ENCODE measurements around the gene KHK.
A peak's percentile ranks its signal among the peaks of the same experiment; 100 is the strongest.
"Not testable (repeated sequence)": the region's sequence is repeated elsewhere in the genome, so short reads cannot be mapped to it uniquely, and the experiment has no call there.

Gene KHK

DNA sequence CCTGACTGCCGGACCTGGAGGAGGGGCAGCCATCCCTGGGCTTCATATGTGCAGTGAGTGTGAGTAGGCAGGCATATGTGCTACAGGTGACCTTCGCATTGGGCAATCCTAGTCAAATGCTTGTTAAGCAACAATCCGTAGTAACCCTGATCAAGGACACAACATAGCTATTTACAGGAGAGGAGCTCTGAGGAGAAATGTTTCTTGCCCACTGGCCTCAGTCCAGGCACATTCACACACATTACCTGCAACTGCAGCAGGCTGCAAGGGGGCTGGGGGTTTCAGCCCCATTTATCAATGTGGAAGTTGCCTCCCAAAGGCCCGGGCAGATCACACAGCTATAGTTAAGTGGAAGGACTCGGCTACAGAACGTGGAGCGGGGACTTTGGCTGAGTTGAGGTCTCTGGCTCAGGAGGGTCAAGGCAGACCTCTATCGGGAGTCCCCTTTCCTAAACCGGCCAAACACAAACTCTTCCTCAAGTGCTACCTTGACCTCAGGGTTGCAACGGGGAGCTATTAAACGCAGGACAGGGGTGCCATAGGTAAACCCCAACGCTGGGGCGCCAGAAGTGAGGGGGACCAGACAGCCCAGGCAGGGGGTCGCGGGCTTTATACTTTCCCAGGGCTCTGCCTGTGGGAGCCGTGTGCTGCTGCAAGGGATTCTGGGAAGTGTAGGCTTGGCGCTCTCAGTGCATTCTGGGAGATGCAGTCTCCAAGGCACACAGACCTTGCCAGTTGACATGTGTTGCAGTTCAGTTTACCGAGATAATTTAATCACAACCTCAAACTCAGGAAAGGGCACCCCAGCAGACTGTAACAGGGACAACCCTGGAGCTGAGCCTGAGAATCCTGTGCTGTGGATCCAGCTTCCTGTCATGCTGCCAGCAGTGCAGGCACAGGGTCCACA, 9.4 kb downstream of the KHK start:
- DNase-seq = peak in 45 of 51 donors; percentile 9 to 77 (median 50)

DNA sequence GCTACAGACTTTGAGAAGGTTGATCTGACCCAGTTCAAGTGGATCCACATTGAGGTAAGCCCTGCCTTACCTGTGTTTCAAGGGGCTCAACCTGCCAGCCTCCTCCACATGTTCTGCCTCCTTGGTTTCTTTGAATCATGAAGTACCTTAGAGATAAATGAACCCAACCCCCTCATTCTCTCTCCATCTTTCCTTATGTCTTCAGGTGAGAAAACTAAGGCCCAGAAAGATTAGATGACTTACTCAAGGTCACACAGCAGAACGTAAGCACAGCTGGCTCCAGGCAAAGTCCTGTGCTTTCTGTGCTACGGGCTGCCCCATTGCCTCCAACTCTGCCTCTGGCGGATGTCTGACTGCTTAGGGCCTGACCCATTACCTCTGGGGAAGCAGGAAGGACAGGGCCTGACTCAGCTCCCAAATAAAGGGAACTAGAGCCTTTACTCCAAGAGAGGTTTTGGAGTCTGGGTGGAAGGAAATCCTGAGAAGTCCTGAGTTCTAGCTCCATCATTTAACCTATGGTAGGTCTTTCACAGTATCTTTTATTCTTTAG, 10.3 kb downstream of the KHK start:
- DNase-seq = no peak

DNA sequence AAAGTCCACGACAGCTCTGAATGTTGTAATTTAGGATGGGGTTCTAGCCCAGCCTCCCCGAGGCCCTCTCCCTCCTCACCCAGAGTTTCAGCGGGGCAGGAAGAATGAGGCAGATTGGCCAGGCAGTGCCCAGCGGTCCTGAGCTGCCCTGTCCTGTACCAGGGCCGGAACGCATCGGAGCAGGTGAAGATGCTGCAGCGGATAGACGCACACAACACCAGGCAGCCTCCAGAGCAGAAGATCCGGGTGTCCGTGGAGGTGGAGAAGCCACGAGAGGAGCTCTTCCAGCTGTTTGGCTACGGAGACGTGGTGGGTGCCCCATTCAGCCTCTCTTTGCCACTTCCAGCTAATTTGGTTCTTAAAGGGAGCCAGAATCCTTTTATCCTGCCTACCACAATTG, 10.8 kb downstream of the KHK start:
- no peak for DNase-seq

DNA sequence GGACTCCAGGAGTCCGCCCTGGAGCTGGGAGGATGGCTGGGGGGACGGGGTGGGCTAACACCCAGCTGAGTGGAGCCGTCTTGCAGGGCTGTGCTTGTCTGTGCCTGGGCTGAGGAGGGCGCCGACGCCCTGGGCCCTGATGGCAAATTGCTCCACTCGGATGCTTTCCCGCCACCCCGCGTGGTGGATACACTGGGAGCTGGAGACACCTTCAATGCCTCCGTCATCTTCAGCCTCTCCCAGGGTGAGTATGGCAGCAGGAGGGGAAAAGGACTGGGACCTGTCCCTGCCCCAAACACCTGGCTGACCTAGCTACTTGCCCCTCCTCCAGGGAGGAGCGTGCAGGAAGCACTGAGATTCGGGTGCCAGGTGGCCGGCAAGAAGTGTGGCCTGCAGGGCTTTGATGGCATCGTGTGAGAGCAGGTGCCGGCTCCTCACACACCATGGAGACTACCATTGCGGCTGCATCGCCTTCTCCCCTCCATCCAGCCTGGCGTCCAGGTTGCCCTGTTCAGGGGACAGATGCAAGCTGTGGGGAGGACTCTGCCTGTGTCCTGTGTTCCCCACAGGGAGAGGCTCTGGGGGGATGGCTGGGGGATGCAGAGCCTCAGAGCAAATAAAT, 12.9 kb downstream of the KHK start:
- DNase-seq = no peak

DNA sequence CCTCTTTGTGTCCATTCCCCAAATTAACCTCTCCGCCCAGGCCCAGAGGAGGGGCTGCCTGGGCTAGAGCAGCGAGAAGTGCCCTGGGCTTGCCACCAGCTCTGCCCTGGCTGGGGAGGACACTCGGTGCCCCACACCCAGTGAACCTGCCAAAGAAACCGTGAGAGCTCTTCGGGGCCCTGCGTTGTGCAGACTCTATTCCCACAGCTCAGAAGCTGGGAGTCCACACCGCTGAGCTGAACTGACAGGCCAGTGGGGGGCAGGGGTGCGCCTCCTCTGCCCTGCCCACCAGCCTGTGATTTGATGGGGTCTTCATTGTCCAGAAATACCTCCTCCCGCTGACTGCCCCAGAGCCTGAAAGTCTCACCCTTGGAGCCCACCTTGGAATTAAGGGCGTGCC, 13.5 kb downstream of the KHK start:
- no peak for DNase-seq

DNA sequence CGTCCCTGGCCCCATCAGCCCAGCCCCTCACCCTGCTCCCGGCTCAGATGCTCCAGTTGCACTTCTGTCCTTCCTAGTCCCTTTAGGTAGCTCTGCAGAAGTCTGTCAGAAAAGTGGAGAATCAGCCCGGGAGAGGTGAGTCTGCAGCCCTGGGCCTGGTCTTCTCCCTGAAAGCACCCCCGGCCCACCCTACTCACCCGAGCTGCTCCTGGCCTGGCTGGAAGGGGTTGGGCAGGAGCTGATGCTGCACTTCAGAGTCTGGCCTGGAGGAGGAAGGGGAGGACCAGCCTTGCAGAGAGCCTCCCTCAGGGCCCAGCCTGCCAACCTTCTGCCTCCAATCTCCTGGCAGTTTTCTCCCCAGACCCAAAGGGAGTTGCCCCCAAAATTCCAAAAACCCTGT, 15.8 kb downstream of the KHK start:
- no peak for DNase-seq

DNA sequence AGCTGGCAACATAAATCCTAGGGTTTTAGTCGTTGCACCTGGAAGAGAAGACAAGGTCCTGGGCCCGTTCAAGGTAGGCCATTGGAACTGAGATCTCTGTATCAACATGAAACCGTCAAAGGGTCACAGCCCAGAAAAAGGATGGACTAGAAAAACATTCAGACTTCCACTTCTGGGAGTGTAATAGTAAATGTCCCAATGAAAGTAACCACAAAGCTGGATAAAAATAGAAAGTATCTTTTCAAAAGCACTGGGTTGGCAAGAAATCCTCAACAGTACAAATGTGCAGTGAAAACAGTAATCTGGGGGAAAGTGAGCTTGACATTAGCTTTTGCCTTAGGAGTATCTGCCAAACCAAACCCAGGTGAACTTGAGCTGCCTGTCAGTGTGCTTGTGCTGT, 19.4 kb downstream of the KHK start:
- no peak for DNase-seq

DNA sequence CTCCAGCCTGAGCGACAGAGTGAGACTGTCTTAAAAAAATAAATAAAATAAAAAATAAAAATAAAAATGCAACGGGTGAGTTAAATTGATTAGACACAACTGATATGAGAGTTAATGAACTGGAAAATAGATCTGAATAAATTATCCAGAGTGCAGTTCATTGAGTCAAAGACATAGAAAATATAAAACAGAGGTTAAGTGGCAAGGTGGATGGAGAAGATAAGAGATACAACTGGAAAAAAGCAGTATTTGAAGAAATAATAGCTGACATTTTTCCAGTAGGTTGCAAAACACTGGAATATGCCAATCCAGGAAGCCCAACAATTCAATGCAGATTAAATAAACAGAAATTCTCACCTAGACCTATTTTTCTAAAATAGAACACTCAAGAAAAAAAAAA, 21.6 kb downstream of the KHK start:
- DNase-seq = no peak

DNA sequence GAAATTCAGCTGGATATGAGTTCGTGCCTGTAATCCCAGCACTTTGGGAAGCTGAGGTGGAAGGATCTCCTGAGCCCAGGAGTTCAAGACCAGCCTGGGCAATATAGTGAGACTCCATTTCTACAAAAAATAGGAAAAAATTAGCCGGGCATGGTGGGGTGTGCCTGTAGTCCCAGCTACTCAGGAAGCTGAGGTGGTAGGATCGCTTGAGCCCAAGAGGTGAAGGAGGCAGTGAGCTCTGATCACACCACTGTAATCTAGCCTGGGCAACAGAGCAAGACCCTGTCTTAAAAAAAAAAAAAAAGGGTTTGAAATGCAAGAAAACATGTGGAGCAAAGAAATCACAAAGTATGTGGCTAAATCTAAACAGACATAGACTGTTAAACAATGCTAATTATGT, 22.5 kb downstream of the KHK start:
- DNase-seq = no peak

DNA sequence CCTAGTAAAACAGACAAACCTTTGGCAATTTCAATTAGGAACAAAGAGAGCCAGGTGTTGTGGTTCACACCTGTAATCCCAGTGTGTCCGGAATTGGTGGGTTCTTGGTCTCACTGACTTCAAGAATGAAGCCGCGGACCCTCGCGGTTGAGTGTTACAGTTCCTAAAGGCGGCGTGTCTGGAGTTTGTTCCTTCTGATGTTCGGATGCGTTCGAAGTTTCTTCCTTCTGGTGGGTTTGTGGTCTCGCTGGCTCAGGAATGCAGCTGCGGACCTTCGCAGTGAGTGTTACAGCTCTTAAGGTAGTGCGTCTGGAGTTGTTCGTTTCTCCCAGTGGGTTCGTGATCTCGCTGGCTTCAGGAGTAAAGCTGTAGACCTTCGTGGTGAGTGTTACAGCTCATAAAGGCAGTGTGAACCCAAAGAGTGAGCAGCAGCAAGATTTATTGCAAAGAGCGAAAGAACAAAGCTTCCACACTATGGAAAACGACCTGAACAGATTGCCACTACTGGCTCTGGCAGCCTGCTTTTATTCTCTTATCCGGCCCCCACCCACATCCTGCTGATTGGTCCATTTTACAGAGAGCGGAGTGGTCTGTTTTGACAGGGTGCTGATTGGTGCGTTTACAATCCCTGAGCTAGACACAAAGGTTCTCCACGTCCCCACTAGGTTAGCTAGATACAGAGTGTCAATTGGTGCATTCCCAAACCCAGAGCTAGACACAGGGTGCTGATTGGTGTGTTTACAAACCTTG, 24.2 kb downstream of the KHK start:
- DNase-seq = not testable (repeated sequence)

DNA sequence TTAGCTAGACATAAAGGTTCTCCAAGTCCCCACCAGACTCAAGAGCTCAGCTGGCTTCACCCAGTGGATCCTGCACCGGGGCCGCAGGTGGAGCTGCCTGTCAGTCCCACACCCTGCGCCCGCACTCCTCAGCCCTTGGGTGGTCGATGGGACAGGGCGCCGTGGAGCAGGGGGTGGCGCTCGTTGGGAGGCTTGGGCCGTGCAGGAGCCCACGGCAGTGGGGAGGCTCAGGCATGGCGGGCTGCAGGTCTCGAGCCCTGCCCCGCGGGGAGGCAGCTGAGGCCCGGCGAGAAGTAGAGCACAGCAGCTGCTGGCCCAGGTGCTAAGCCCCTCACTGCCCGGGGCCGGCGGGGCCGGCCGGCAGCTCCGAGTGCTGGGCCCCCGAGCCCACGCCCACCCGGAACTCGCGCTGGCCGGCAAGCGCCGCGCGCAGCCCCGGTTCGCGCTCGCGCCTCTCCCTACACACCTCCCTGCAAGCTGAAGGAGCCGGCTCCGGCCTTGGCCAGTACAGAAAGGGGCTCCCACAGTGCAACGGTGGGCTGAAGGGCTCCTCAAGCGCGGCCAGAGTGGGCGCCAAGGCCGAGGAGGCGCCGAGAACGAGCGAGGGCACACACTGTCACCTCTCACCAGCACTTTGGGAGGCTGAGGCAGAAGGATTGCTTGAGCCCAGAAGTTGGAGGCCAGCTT, 25.0 kb downstream of the KHK start:
- not testable (repeated sequence) for DNase-seq

DNA sequence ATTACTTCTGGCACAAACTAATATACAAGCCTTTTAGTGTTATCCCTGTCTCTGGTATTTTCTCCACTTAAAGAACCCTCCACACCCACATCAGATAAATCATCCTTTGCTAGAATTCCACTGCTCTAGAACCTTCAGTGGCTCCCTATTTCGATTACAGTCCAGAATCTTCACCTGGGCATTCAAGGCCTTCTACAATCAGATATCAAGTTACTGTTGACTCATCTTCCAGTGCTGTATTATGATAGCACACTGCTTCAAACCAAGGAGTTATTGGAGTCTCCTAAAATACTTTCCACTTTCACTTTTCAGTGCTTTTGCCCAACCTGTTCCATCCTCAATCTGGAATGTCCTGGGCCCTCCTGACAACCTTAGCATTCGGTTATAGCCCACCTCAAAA, 28.9 kb downstream of the KHK start:
- DNase-seq = no peak

DNA sequence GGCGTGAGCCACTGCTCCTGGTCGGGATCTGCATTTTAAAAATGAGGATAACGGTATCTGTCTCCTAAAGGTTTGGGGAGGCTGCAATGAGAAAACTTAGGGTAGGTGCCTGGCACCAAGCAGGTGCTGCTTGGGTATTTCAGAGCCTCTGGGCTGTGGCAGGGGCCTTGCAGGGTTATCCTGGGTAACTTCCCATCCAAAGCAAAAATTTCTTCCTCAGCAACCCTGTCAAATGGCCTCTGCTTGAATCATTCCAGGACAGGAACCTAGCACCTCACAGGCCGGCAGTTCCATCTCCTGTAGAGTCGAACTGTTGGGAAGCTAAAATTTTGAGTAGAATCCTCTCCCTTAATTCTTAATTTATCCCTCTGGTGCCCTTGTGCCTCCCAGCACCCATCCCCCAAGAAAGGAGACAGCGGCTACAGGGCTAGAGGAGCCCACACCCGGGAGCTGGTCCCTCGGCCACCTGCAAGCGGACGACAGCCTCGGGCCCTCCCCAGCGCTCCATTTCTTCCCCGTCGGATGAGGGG, 31.5 kb downstream of the KHK start:
- peak in 1 of 51 donors; percentile 6 for DNase-seq

DNA sequence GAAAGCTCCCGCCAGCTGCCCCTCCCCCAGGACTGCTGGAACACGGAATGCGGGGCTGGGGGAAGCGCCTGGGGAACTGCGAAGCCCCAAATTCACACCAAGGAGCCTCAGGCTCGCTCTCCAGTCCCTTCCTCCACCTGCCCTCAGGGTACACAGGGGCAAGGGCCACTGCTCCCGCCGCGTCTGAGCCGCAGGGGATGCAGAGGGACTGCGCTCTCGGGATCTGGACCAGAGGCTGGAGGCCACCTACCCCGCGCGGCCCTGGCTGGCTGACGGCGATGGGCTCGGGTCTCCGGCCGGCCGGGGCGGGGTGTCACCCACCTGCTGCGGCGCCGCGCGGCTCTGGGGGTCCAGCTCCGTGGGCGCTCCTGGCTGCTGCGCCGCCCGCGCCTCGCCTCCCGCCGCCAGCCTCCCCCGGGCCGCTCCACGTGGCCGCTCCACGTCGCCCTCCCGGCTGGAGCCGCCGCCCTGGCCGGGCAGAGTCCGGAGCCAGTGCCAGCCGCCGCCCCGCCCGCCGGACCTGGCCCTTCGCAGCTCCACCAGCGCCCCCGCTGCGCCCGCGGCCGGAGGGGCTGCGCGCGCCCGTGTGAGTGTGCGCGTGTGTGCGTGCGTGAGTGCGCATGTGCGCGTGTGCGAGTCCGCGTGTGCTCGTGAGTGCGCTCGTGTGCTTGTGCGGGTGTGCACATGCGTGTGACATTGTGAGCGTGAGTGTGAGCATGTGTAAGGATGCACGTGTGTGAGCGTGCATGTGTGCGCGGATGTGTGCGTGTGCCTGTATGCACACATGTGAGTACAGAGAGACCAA, 32.2 kb downstream of the KHK start, which contains the start of gene CGREF1:
TSS of gene CGREF1 (minus strand) at position 604 of the 805 bp plus-strand sequence. CDS start 14,762 bp downstream, outside the sequence.
- peak in 7 of 51 donors; percentile 7 to 31 (median 15) for DNase-seq

DNA sequence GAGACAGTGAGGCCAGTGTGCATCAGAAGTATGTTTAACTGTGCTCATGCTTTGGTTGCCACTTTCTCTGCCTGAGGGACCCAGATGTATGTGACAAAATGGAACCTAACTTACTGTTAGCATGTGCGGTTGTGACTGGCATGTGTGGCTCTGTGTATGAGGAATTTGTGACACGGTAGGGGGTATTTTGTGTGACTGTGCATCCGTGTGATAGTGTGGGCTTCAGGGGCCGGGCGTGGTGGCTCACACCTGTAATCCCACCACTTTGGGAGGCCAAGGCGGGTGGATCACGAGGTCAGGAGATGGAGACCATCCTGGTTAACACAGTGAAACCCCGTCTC, 32.7 kb downstream of the KHK start:
- not testable (repeated sequence) for DNase-seq

DNA sequence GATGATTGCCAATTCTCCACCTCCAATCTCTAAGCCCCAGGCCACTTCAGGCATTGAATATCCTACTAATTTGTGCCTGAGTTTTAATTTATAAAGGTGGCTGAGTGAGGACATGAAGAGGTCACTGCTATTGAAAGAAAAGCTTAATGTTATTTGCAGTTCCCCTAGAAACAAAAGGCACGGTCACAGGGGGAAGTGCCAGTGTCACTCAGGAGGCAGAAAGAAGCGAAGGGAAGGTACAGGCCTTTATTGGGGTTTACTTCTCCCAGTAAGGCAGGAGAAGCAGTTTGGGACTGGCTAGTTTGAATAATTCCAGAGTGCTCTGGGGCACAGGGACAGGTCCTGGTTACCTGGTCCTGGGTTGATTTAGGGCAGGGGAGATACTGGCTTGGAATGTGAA, 35.3 kb downstream of the KHK start:
- DNase-seq = no peak

DNA sequence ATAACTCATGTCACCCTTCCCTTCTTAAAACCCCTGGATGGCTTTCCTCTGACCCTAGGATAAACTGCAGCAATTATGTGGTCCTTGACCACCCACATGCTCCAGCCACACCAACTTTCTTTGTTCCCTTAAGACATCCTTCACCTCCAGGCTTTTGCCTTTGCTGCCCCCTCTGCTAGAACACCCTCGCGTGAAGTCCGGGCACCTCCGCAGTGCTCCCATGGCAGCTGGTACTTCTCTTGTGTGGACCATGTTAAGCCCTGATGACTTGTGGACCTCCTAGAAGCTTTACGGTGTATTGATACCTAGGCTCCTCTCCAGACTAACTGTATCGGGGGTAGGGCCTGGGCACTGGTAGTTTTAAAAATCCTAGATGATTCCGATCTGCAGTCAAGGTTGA, 36.2 kb downstream of the KHK start:
- DNase-seq = no peak

DNA sequence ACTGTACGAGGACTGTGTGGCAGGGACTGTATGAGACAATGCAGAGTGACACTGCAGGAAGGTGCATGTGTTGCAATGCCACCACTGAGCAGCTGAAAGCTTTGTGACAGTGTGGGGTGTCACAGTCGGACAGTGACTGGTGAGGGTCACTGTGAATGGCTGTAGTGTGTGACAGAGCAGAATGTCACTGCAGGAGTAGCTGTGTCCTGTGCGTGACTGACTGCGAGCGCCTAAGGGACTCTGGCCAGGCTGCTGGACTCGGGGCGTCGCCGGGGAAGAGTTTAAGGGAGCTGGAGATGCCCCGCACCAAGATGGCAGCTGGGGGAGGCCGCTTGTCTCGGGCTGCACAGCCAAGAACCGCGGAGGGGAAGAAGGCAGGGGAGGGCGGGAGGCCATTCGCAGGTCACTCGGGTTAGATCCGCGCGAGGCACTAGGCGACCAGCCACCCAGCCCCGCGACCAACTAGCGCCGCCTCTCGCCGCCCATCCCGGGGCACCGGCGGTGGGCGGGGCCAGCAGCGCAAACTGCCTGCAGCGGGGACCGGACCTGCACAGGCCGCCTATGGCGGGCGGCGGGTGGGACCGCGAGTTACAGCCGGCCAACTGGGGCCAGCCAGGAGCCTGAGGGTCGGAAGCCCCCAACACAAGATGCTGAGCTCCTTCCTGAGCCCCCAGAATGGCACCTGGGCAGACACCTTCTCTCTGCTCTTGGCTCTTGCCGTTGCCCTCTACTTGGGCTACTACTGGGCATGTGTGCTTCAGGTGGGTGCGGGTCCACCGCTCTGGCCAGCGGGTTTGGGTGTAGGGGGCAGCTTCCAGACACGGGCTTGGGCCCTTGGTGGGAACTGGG, 37.0 kb downstream of the KHK start, which contains the start of gene ABHD1:
TSS of gene ABHD1 (plus strand) at position 514 of the 849 bp plus-strand sequence. CDS start at position 648, 134 bp downstream.
- DNase-seq = peak in 49 of 51 donors; percentile 13 to 82 (median 54)

DNA sequence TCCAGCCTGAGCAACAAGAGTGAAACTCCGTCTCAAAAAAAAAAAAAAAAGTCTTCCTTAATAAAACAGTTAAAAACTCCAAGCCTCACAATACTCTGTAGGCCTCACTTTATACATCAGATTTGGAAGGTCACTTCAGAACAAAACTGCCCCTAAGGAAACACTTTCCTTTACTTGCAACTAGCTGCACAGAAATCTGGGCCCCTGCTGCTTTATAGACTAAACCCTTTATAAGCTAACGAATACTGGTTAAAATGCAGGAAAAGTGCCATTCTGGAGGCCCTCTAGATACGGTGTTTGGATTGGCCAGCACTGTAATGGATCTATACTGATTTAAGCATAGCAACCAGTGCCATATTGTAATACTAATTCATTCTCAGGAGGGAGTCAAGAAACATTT, 38.5 kb downstream of the KHK start:
- no peak for DNase-seq

Data from hypothalamus (tissue), 51 donors.